GM21529 (cell line): Measurements from ENCODE around the gene SDCCAG8.
A peak's percentile ranks its signal among the peaks of the same experiment; 100 is the strongest.

ENCODE experiments used
- ATAC-seq: cut with Tn5 transposase; IDR thresholded peaks from one replicate; pipeline ENCODE4 v1.9.1; 2021; ENCODE audit not compliant: unreplicated experiment

The SDCCAG8 gene

DNA sequence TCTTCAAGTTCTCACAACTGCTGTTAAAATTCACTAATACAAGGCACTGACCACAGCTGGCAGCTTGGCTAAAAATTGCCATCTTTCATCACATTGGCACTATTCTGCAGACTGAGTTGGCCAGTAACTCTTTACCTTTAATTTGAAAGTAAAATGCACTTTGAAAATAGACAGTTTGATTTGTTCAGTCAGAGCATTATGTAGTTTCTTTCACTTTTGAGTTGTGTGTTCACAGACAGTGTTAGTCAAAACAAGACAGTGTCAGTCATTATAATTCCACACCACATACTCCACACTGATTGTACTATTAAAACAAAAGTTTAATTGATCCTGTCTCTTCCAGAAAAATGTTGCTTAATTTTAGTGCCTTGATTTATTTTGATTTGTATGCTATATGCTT is 160.7 kb downstream of the SDCCAG8 start:
- peak; percentile 73 for ATAC-seq

DNA sequence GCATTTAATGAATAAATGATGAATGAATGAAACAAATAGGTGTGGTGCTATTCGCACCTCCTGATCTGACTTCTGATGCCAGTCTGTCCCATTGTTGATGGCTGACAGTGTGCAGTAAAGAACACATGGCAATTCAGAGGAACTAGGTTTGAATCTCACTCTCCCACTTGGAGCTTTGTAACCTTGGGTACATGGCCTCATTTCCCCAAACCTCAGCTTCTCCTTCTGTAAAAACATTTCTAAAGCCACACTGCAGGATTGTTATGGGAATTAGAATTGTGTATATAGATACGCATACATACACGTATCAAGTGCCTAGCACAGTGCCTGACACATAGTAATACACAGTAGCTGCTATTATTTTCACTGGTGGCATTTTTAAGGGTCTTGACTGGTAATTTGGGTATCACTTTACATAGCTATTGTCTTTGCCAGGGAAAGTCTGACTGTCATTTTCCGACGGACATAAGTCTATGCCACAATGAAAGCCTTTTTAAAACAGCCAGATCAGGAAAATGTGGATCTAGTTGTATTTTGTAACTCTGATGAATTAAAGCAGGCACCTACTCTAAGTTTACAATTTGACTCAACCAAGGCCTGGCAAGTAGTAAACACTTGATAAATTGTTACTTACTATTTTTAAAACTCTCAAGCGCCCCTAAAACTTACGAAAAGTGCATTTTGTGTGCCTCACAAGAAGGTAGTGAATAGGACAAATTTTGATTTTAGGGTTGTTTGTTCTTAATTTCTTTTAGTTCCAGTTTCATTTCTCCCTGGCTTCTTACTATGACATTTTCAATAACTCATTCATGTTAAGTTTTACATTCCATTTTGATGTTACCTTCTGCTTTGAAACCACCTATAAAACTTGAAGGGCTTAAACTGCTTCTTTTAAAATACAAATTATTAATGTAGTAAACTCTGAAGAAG is 164.4 kb downstream of the SDCCAG8 start:
- ATAC-seq: no peak

DNA sequence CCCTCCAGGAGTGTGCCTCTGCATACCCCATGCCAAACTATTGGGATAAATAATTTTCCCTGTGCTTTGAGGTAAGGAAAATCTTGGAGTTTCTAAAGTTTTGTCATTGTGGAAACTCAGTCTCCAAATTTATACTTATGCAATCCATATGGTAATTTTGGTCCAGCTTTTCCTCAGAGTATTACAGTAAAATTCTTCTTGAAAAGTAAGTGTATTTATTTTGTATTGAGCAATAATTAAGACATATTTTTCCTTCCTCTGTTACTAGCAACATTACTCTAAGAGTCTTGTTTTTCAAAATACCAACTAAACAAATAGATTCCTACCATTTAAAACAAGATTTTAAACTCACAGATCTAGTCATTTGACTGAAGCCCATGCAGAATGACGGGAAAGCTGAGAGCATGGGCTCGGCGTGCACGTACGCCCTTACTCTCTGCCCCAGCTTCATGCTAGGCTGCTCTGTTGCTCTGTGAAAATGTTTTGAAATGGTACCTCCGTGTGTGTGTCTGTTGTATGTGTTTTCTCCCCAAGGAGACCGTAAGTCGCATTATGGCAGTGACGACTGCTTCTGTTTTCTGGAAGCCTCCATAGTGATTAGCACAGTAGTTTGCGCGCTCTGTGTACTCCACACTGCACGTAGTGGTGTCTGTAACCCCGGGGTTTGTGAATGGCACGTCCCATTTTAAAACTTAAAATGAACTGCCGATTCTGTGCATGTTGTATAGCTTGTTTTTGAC is 165.3 kb downstream of the SDCCAG8 start:
- no peak for ATAC-seq

GRCh38 chr1:243421784-243422183 is 165.9 kb downstream of the SDCCAG8 start:
- peak; percentile 64 for ATAC-seq

DNA sequence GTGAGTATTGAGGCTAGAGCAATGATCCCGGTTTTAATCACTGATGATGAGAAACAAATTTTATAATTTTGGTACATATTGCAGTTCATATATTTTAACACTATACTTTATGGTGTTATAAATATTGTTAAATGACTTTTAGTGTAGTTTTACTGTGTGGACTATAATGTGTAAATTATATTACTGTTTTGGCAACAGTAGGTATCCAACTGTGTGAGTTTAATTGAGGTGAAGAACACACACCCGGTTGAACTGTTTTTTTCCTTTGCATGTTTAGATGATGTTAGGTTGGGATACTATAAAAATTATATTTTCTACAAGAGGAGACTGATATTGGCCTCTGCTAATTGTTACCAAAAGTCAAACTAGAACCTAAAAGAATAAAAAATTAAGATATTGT is 166.5 kb downstream of the SDCCAG8 start:
- ATAC-seq: no peak

DNA sequence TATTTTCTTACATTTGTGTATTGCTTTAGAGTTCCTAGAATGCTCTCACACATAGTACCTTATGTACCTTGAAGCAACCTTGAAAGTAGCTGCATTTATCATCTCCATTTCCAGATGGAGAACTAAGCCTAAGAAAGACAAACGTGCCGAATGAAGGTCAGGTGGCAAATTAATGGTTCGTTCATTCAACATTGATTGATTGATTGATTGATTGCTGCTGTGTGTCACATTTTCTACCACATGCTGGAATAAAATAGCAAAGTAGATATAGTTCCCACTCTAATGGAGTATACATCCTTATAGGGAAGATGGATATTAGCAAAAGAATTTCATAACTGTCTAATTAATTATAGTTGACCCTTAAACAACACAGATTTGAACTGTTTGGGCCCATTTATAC is 172.2 kb downstream of the SDCCAG8 start:
- ATAC-seq: no peak

DNA sequence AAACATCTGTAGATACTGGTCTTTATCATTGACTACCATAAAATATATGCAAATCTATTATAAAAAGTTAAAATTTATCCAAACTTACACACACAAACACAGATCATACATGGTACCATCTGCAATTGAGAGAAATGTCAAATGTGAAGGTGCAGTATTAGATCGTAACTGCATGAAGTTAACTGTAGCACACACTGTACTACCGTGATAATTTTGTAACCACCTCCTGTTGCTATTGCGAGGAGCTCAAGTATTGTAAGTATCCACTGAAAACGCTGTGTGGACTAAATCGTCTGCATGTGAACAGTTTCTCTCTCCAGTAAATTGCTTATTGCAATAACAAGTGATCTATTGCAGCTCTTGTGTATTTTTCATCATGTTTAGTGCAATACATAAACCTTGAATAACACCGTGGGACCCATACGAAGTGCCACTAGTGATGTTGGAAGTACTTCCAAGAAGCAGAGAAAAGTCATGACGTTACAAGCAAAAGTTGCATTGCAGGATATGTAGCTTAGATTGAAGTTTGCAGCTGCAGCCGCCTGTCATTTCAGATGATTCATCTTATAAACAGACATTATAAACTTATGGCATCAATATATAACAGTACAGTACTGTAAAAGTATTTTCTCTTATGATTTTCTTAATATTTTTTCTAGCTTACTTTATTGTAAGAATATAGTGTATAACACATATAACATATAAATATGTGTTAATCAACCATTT is 172.9 kb downstream of the SDCCAG8 start:
- no peak for ATAC-seq

DNA sequence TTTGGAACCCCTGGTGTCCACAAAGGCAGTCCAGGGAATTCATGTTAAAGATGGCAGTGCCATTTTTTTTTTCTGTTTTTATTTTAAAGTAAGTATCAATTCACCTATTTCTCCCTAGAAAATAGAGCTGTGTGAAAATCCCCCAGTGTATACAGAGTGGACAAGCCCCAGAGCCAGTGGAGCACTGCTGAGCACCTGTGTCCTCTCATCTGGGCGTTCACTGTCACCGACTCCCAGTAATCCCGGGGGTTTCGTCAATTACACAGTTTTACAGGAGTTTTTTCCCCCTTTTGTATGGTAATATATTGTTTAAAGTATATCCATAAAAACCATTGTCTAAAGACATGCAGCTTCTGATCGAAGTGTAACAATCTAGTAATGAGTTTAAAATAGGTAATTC is 175.8 kb downstream of the SDCCAG8 start:
- no peak for ATAC-seq

DNA sequence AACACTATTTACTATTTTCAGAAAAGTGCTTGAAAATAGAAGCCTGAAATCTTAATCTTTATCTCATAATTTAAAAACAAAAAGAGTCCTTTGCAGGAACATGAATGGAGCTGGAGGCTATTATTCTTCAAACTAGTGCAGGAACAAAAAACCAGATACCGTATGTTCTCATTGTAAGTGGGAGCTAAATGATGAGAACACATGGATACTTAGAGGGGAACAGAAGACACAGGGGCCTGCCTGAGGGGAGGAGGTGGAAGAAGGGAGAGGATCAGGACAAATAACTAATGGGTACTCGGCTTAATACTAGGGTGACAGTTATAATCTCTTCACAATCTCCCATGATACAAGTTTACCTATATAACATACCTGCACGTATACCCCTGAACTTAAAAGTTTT is 176.3 kb downstream of the SDCCAG8 start:
- ATAC-seq: no peak

DNA sequence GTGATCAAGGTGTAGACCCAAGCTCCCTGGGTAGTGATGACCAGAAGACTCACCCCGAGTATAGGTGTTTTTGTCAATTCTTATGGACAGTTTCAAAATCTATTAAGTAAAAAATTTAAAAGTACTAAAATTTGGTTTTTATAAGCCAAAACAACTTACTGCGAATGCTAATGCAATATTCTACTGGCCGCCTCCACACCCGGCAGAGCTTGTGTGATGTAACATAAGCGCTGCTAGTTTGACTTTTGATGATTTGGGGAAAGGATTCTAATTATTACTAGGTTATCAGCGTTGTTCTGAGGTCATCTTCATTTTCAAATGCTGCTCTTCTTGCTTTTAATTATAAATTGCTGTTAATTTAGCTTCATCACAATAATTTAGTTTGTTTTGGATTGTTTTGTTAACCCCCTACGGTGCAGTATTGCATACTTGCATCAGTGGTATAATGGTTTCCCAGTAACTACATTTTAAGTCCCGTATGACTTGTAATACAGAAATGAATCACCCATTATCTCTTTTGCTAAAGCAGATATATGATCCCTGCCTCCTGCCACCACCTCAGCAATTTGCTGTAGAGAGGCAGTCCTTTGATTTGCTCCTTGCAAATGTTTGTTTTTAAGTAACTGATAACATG is 178.0 kb downstream of the SDCCAG8 start:
- ATAC-seq: no peak

- no peak for ATAC-seq
Measured at GRCh38 chr1:243434594-243434993, 178.8 kb downstream of the SDCCAG8 start.

GRCh38 chr1:243435836-243436235 is 180.0 kb downstream of the SDCCAG8 start:
- no peak for ATAC-seq

GRCh38 chr1:243438146-243438545 is 182.3 kb downstream of the SDCCAG8 start:
- ATAC-seq: no peak

- no peak for ATAC-seq
Measured at GRCh38 chr1:243438815-243439214, 183.0 kb downstream of the SDCCAG8 start.

GRCh38 chr1:243440406-243440805 is 184.6 kb downstream of the SDCCAG8 start:
- ATAC-seq: no peak

DNA sequence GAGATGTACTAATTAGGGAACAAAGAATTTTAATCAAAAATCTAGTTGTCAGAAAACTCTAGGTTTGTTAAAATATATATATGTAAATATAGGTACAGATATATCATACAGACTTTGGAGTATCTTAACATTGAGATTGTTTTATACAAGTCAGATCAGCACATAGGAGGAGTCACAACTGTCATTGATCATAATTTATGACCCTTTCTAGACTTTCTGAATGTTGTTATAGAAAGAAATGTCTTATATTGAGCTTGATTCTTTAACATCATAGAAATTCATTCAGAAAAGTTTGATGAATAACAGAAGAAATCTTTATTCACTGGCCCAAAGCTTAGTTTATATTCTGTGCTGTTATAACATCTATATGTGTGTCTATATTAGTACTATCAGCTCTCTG is 185.8 kb downstream of the SDCCAG8 start:
- ATAC-seq: no peak

- ATAC-seq: no peak
Measured at GRCh38 chr1:243443557-243443956, 187.7 kb downstream of the SDCCAG8 start.

DNA sequence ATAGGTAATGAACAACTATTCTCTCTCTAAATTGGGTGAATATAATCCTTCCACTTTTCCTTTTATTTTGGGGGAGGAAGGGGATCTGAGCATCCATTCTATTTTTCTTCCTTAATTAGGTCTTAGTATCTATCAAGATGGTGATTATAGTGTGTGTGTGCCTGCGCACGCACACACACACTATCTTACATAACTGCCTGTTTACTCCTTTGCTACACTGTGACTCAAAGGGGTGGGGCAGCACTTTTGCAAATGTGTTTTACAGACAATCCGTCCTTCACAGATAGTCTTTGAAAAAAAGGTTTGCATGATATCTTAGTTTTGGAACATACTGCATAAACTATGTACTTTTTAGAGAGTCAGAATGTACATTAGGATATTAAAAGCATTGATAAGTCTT is 191.5 kb downstream of the SDCCAG8 start:
- no peak for ATAC-seq

DNA sequence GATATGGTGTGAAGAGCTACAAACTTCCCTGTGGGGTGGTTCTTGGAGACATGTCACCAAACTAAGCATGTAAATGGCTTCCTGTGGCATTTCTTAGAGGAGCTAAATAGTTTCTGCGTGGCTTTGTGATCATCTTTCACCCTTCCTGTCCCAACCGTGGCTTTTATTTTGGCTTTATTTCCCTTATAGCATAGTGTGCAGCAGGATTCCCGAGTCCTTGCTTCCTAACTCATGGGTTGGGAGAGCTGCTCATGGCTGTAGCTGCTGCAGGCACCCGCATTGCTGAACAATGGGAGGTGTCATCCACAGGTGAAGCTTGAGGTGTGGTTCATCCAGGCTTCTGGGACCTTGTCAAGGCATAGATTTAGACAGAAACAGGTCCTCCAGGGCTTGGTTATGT is 192.0 kb downstream of the SDCCAG8 start:
- no peak for ATAC-seq

DNA sequence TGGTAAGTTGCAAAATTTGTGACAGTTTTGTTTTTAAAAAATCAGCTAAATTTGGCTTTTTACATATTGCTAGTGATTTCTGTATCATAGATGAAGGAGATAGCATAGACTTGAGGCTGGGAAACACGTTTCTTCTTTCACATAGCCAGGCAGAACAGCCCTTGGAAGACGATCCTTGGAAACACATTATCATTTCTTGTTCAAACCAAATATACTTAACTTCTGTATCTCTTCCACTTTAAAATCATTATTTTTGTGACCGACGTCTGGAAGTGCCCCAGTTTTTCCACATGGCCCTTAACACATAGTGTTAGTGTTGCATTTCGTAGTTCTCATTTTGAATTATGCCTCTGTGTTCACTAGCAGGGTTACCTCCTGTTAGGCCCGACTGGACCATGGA is 193.5 kb downstream of the SDCCAG8 start:
- no peak for ATAC-seq

DNA sequence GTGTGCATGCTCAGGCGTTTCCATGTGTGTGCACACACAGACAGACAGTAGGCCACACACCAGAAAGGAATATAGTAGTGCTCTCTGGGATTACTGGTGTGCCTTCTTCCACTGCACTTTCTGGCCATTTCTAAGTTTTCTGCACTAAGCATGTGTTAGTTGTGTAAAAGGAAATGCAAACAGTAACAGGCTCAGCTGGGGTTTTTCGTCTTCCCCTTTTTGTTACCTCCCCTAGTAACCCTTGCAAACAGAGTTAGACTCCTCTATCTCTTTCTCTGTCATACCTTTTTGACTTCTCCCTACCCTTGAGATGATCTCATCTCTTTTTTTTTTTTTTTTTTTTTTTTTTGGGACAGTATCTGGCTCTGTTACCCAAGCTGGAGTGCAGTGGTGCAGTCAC is 196.3 kb downstream of the SDCCAG8 start:
- ATAC-seq: no peak
